ENCODE measurements around the gene SURF6.
"Not testable (repeated sequence)": the region's sequence is repeated elsewhere in the genome, so short reads cannot be mapped to it uniquely, and the experiment has no call there.

SURF6 gene

DNA sequence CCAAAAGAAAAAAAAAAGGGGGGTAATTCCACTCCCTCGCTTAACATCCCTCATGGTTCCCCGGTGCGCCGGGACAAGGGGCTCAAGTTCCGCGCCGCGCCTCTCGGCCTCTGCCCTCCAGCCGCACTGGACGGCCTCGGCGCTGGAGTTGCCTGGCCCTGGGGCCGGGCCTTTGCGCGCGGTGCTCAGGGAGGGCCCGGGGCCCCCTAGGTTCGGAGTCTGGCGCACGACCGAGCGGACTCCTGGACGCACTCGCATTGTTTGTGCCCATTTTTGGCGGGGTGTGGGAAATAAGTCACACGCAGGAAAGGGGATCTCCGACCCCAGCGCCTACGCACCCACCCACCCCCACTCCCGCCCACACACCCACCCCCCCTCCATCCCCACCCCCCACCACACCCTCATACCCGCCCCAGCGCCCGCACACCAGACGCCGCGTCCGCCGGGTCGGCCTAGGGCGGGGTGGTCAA lies 11.6 kb upstream of the SURF6 start:
- no peak for DNase-seq

DNA sequence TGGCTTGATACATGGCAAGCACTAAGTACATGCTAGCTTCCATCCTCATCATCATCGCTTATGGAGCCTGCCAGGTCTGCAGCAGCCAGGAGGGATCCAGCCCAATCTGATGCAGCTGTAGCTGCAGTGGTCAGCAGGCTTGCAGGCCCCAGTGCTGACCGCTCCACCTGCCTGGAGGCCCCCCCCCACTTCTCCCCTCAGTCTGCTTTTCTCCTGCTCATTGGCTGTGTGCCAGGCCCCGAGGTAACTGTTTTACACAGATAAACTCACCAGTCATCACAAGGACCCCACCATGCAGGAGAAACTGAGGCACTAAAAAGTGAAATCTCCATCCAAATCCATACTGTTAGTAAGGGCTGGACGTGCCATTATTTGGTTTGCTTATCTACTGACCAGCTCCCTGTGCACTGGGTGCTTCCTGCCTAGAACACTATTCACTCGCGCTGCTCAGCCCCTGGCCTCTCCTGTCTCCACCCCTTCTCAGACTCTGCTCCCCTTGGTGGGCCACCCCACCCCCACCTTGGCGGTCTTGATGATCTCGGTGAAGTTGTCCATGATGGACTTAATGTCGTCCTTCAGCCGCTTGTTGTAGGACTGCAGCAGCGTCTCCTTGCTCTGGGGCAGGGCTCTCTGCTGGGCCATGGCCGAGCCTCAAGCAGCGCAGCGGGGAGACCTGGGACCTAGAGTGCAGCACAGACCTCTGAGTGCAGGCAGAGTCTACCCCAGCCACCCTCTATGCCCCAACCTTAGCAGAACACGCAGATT lies 10.2 kb upstream of the SURF6 start:
- no peak for DNase-seq

DNA sequence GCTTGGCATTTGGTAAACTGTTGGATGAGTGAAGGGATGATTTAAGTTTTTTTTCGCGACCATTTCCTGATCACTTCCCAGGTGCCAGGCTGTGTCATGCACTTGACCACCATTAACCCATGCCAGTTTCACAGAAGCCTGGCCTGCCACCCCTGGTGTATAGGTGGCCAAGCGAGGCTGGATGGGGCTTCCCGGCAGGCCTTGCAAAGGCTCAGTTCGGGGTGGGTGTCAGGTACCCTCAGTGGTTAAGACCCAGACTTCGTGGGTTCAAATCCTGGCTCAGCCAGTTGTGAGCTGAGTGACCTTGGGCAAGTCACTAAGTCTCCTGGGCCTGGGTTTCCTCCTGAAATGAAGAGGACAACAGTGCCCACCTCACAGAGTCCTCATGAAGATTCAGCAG lies 9.6 kb upstream of the SURF6 start:
- no peak for DNase-seq

DNA sequence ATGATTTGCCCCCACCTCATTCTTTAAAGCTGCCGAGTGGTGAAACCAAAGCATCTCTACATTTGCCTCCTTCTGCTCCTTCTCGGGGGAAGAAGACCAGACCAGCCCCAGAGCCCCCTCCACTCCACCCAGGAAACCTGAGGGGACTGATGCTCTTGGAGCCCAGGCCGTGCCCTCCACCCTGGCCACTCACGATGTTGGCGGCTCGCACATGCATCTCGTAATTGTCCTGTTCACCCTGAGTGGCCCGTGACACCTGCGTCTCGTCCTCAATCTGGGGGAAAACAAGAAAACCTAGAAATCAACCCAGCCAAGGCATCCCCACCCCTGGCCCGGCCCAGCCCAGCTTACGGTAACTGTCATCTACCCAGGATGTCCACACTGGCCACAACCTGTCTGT lies 9.0 kb upstream of the SURF6 start:
- DNase-seq = no peak

DNA sequence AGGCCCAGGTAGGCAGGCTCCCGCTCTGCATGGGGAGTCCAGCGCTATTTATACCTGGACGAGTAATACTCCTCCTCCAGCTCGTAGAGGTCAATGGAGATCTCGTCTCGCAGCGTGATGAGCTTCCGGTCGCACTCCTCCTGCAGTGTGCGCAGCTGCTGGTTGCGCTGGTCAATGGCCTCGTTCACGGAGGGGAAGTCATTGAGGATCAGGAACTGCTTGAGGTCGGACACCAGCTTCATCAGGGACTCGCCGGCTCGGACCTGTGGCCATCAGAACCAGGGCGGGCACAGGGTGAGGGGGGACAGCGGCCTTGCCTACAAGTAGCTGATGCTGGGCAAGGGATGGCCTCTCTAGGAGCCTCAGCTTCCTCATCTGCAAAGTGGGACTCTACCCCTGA lies 8.1 kb upstream of the SURF6 start:
- no peak for DNase-seq

DNA sequence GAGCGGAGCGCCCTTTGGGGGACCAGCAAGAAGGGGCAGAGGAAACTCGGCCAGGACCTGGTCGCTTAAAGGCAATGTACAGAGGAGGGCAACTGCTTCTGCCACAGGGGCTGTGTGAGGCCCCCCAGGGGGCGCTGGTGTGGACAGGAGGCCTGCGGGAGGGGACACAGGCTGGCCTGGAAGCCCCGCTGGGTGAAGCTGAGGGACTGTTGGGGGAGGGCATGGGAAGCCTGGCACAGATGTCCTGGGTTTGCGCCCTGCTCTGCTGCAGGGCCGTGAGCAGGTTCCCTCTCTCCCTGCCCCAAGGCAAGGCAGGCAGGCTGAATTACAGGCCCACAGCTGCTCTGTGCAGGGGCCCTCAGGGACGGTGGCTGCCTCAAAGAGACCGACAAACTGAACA lies 6.6 kb upstream of the SURF6 start:
- DNase-seq = no peak

DNA sequence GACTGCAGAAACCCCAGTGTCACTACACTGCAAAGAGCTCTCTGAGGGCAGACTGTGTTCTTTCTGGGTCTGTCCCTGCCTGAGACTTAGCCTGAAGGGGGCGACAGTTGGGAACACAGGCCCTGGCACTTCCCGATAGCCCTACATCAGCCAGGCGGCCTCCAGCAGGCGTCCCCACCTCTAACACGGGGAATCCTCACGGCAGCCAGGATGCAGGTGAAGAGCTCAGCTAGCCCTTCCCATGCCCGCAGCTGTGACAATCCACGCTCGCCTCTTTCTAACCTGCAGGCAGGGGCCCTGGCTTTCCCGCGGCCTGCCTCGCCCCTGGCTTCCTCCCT lies 6.0 kb upstream of the SURF6 start:
- no peak for DNase-seq

DNA sequence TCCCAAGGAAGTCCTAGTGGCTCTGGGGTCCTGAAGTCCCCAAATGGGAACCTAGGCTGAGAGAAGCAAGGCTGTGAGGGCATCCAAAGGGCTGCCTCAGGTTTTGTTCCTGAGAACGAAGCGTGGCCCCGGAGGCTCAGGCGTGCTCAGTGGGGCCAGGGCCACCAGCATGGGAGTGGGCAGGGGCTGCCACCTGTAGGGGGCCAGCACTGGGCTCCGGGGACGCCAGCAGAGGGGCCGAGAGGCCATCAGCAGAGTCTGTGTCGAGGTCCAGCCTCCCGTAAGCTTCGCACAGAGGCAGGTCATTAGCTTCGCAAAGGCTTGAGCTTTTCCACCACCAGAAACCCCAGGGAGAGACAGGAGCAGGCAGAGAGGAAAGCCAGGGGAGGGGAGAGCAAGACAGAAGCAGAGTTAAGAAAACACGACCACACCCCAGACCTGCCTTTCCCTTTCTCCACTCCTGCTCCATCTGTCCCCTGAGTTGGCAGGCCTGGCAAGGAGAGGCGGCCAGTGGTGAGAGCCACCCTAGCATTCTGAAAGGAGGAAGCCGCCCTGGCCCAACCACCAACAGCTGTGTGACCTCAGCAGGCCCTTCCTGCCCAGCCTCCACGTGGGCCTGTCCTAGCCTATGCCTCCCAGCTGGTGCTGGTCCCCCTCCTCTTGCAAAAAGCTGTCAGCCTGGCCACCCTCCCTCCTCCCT lies 5.5 kb upstream of the SURF6 start:
- DNase-seq = no peak

DNA sequence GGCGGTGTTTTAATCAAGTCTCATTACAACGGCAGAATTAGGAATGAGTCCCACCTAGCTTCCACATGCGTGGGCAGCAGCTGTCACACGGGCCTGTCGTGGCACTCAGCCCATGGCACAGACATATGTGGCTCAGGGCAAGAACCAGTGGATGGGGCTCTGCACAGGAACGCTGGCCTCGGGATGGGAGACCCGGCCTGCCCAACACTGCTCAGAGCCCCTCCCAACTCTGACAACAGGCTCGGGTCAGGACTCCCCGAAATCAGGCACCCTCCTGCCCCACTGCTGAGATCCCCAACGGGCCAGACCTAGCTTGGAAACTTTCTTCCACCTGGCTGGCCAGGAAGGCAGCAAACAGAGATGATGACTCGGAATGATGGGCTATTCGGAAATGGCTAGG lies 4.9 kb upstream of the SURF6 start:
- no peak for DNase-seq

DNA sequence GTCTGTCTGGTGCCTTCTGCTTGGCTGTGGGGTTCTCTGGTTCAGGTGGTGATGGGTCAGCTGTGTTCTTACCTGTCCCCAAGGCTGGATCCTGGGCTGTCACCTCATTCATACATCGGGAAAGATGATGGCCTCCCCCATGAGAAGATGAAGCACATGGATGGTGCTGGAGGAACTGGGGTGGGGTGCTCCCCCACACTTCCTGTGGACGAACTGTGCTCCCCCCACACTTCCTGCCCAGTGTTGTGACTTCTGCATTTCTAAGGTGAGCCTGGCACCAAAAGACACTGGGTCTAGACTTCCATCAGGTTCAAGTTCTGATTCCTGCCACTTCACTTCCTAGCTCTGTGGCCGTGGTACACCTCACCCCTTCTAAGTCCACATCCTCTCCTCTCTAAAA lies 4.3 kb upstream of the SURF6 start:
- DNase-seq = no peak

DNA sequence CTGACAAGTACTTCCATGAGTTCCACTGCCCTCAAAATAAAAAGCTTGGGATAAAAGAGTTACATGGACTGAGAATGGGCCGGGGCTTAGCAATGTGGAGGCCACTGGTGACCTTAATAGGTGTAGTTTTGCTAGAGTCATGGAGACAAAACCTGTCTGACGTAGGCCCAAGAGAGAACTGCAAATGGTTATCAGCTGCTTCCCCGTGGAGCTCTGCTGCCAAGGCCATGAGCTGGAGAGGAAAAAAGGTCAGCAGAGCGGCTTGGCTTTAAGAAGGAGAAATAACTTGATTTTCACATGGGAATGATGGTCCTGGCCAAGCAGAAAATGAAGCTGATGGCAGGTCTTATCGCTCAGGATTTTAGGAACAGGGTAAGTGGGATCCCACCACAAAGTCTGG lies 3.7 kb upstream of the SURF6 start:
- DNase-seq = no peak

DNA sequence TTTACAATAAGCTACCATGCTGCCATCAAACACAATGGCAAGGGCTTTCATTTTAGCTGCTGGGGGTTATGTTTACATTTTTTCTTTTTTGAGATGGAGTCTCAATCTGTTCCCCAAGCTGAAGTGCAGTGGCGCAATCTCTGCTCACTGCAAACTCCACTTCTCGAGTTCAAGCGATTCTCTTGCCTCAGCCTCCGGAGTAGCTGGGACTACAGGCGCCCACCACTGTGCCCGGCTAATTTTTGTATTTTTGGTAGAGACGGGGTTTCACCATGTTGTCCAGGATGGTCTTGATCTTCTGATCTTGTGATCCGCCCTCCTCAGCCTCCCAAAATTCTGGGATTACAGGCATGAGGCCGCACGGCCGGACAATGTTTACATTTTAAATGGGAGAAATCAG lies 1.1 kb downstream of the SURF6 start:
- DNase-seq = not testable (repeated sequence)

DNA sequence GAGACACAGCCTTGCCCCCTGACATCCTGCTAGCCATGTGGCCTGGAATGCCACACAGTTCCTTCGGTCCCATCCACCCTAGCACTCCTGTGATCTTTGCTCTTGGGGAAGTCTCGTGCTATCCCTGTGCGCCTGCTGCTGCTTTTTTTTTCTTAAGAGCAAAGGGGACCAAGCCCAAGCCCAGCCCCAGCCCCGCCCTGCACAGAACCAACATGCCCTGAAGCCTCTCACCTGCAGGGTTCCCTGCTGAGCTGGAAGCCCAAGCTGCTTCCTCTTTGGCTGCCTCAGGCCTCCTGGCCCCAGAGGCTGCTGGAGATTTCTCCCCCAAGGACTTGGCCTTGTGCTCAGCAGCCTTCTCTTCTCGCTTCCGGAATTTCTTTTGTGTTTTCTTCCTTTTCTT lies 1.8 kb downstream of the SURF6 start:
- no peak for DNase-seq

DNA sequence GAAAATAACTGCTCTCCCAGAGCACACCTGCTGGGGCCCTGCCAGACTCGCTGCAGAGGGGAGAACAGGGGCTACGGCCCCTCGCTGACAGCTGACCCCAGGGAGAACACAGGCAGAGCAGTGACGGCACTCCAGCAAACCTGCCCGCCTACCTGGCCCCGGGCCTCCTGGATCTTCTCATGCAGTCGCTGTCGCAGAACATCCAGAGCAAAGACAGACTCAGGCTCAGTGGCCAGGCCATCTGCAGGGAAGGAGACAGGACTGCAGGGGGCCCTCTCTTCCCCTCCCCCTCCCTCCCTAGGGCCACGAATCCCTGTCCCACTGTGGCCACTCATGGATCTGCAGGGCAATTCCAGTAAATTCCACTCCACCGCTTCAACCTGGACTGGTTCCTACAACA lies 2.4 kb downstream of the SURF6 start:
- DNase-seq = no peak

DNA sequence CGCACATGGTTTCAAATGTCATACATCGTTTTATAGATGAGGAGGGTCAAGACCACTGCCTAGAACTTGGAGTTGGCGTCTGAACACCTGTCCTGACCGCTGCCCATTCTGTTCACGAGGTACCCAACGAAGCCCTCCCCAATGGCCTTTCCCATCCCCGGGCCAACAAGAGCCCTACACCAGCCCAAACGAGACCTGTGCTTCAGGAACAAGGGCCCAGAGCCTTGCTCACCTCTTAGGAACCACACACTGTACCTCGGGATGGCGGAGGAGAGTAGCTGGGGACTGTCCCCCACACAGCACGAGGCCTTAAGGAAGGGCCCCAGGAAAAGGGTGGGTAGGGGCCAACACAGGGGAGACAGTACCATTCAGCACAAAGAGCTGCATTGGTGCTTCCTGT lies 3.0 kb downstream of the SURF6 start:
- no peak for DNase-seq

DNA sequence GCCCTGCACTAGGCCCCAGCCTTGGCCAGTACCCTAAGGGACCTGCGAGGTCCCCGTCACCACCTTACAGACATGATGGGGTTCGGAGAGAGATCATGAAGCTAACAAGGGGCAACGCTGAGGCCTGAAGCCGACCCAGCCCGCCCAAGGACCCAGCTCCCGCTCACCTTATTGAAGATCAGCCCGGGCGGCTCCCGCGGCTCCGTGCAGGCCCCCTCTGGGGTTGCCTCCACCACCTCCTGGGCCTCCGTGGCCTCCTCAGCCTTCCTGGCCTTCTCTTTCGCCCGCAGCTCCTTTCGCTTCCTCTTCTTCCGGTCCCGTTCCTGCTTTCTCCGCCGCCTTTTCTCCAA lies 3.6 kb downstream of the SURF6 start:
- DNase-seq = no peak

DNA sequence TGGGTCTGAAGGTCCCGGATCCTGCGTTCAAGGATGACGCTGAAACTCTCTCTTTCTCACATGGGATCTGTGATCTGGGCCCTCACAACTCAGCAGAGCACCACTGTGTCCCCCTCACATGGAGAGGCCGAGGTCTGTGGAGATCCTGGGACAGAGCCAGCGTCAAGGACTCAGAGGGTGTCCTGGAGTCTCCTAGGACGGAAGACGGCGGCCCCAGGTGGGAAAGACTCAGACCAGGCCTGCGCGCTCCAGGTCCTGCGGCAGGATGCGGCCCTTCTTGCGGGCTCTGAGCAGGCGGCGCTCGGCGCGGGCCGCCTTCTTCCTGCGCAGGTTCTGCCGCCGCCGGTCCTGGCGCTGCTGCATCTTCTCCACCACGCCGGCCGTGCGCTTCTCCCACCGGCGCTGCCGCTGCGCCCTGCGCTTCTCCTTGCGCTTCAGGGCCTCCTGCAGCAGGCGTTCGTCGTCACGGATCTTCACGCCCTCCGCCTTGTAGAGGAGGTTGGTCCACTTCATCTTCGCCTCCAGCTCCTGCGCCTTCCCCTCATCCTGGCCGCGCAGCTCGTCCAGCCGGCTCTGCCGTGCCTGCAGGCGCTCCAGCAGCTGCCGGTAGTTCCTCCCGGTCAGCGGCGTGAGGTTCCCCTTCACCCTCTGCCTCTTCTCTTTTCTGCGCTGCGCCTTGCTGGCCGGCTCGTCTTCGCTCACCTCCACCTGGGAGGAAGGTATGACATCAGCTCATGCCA lies 4.2 kb downstream of the SURF6 start:
- no peak for DNase-seq

DNA sequence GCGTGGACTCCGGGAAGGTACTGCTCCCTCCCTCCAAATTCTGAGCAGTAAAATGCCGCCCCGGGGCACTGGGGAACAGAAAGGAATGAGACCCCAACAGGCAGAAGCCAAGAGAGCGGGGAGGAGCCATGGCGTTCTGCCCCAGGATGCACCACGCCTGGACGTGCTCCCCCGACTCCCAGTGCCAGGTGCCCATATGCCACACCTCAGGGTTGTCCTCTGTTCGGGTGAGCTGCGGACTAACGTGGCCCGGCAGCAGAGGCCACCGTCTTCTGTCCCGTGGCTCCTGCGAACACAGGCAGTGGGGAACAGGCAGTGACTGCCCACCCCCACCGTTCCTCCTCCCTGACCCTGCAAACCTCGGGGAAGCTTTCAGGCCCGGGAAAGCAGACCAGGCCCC lies 4.8 kb downstream of the SURF6 start:
- DNase-seq = no peak

DNA sequence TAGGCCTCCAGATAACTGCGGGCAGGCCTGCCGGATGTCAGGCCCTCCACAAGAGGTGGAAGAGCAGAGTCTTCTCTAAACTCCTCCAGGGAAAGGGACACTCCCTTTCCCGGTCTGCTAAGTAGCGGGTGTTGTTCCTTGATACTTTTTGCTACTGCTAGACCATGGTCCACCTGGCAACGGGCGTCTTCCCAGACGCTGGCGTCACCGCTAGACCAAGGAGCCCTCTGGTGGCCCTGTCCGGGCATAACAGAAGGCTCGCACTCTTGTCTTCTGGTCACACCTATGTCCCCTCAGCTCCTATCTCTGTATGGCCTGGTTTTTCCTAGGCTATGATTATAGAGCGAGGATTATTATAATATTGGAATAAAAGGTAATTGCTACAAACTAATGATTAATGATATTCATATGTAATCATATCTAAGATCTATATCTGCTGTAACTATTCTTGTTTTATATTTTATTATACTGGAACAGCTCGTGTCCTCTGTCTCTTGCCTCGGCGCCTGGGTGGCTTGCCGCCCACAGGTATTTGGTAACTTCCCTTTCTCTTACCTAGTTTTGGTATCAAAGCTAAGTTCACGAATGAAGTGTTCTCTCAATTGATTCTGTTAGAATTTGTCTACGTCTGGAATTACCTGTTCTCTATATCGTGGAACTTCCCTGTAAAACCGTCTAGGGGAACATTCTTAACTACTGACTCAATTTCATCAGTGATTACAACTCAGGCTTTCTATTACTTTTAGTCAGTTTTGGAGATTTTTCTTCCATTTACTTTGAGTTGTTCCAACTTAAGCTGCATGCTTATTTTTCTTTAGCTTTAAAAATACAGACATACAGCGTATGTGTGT lies 6.5 kb downstream of the SURF6 start:
- DNase-seq = not testable (repeated sequence)

DNA sequence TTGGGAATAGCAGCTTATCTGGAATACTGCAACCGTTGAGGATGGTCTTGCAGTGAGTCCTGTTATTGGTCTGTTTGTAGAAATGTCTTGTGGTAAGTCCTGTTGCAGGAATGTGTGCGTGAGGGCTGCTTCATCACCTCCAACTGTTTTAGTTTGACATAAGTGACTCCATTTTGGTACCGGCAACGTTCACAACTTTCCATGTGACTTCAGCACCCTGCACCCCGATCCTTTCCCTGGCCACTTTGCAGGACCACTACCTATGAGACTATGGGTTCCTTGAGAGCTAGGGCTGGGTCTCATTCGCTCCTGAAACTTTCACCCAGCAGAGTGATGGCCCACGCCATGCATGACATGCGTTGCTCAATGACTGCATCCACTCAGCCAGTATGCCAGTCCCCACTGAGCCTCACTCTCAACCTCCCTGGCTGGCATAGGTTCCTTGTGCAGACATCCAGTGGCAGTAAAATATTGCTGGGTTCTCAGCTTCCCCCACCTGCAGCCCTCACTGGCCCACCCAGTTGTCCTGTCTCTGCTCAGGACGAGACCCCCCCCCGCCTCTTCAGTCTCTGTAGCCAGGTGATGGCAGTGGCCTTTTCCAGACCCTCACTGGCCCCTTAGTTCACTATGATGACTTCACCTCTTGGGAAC lies 8.0 kb downstream of the SURF6 start:
- DNase-seq = no peak

DNA sequence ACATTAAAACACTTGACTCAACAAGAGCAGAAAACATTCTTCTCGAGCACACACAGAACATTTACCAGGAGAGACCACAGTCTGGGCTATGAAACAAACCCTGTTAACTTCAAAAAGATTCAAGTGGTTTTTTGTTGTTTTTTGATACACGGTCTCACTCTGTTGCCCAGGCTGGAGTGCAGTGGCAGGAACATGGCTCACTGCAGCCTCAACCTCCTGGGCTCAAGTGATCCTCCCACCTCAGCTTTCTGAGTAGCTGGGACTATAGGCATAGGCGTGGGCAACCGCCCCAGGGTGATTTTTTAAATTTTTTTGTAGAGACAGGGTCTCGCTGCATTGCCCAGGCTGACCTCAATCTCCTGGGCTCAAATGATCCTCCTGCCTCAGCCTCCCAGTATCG lies 9.0 kb downstream of the SURF6 start:
- DNase-seq = not testable (repeated sequence)

DNA sequence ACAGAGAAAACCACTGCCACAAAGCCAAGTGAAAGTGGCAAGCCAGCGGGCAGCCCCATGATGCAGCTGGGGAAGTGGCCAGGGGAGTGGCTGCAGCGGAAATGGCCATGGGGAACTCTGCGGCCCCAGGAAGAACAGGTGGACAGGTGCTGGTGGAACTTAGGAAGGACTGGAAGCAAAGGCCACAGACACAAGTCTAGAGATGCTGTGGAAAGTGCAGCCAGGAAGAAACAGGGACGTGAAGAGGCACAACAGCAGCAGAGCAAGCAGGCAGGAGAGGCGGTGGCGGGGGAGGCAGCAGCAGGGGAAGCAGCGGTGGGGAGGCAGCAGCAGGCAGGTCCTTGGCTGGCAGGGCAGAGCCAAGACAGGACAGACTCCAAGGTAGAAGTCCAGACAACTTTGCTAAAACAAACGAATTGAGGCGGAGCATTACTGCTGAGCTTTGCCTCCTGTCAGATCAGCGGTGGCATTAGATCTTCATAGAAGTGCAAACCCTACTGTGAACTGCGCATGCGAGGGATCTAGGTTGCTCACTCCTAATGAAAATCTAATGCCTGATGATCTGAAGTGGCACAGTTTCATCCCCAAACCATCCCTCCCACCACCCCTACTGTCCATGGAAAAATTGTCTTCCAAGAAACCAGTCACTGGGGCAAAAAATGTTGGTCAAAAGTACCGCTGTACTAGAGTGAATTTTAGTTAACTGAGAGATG lies 11.8 kb downstream of the SURF6 start:
- DNase-seq = no peak
